Astrocyte of the hippocampus (primary cell): Measurements from ENCODE around the gene VEPH1.

Experiments
- DNase-seq: peaks from one replicate; pipeline ENCODE4 v3.0.0; 2011; ENCODE audit warnings: low read depth, low spot score

The VEPH1 gene

GRCh38 chr3:157219215-157219614 lies 284.0 kb downstream of the VEPH1 start:
- no peak for DNase-seq
